GM12873 (cell line): ENCODE data around the gene SLC5A2.

Experiments
- CTCF ChIP-seq: IDR thresholded peaks from 2 replicates; pipeline ENCODE4 v1.5.1; 2012; ENCODE audit warnings: low read depth, mild to moderate bottlenecking, moderate library complexity, low read length, control low read depth; ENCODE audit not compliant: insufficient read depth; ENCODE audit errors: missing control alignments

Gene SLC5A2

GRCh38 chr16:31483081-31483480 is at the start of gene SLC5A2:
TSS of gene SLC5A2 (plus strand) at chr16:31483123. CDS start at chr16:31483137, 14 bp downstream.
- TF ChIP-seq CTCF = no peak

GRCh38 chr16:31435341-31436220 is 47.3 kb upstream of the SLC5A2 start:
- TF ChIP-seq CTCF = no peak

- no peak for TF ChIP-seq CTCF
These were observed 46.5 kb upstream of the SLC5A2 start for GRCh38 chr16:31436221-31437045.

GRCh38 chr16:31438414-31438813 is 44.5 kb upstream of the SLC5A2 start:
- TF ChIP-seq CTCF = no peak

- TF ChIP-seq CTCF = no peak
These were observed 43.4 kb upstream of the SLC5A2 start for GRCh38 chr16:31439519-31439918.

GRCh38 chr16:31440516-31441184 is 42.3 kb upstream of the SLC5A2 start:
- TF ChIP-seq CTCF = no peak

- no peak for TF ChIP-seq CTCF
These were observed 41.0 kb upstream of the SLC5A2 start for GRCh38 chr16:31441956-31442355.
